Sigmoid colon (tissue), 7 donors: Measurements from ENCODE around the gene NTHL1. TPM values are rescaled to one million over a fixed set of nuclear protein-coding genes. Genes with fewer than 3 reads are reported as not detected.

Source experiments
- DNase-seq: peaks from one replicate; pipeline ENCODE4 v3.0.0-alpha.2; 2019
- H3K27ac ChIP-seq, 4 donors: fragments of 200-600 bp; sonication (generic); one replicate each; pipeline ENCODE4 v1.5.1; 2016 to 2019; ENCODE audit warnings: mild to moderate bottlenecking in 1 of 4
- H3K27me3 ChIP-seq, 3 donors: fragments of 200-600 bp; sonication (generic); one replicate each; pipeline ENCODE4 v1.5.1; 2019; ENCODE audit warnings: mild to moderate bottlenecking in 1 of 3
- H3K36me3 ChIP-seq, 4 donors: fragments of 200-600 bp; sonication (generic); one replicate each; pipeline ENCODE4 v1.5.1; 2016 to 2019
- H3K4me1 ChIP-seq, 4 donors: fragments of 200-600 bp; sonication (generic); one replicate each; pipeline ENCODE4 v1.5.1; 2017 to 2019
- H3K4me3 ChIP-seq, 4 donors: fragments of 200-600 bp; sonication (generic); one replicate each; pipeline ENCODE4 v1.5.1; 2017 to 2019; ENCODE audit warnings: mild to moderate bottlenecking in 2 of 4, moderate library complexity in 1 of 4
- H3K9me3 ChIP-seq, 4 donors: fragments of 200-600 bp in 3 of 4; sonication (generic) in 3 of 4; one replicate each; pipeline versions ENCODE4 v1.5.1 to v1.6.1; 2013 to 2019
- EP300 ChIP-seq, 4 donors: sonication (generic); formaldehyde crosslinking; IDR thresholded peaks; one replicate each; pipeline ENCODE4 v1.6.1; 2017; ENCODE audit warnings: antibody characterized with exemption in 4 of 4
- POLR2A ChIP-seq, 2 donors: fragments of 450-650 bp; IDR thresholded peaks; one replicate each; pipeline ENCODE4 v1.6.1; 2016; ENCODE audit warnings: antibody characterized with exemption in 2 of 2, mild to moderate bottlenecking in 2 of 2, moderate library complexity in 2 of 2
- POLR2AphosphoS5 ChIP-seq, 4 donors: sonication (generic); formaldehyde crosslinking; IDR thresholded peaks; one replicate each; pipeline ENCODE4 v1.6.1; 2017; ENCODE audit warnings: antibody characterized with exemption in 4 of 4
- WGBS, 2 donors: extraction: QIAGEN DNeasy Blood & Tissue Kit; methylation state at CpG; one replicate each; pipeline ENCODE4 v1.1.7; 2013; 5-methylcytosine and 5-hydroxymethylcytosine counted together
- intact Hi-C: fragments of 100-400 bp; cut with DNase I; formaldehyde crosslinking; loops from one replicate; pipeline ENCODE4 v1.15.1; 2023
- polyA plus RNA-seq, 3 donors: library from polyadenylated mRNA; stranded (reverse); fragments of 200-250 nt; gene quantifications; one replicate each; pipeline ENCODE4 v1.2.3, GENCODE V29; 2013
- total RNA-seq, 4 donors: library from RNA; depleted of rRNA; stranded (reverse); fragments of >200 nt; gene quantifications; one replicate each; pipeline ENCODE4 v1.1.0, GENCODE V29; 2016
- TF ChIP-seq, protein P1 (sequence below), 4 experiments: fragments of 450-650 bp in 3 of 4; fragments of 200-600 bp in 1 of 4; IDR thresholded peaks; one replicate each; pipeline ENCODE4 v1.5.1; 2016 to 2019; ENCODE audit warnings: antibody characterized with exemption in 4 of 4, mild to moderate bottlenecking in 3 of 4, moderate library complexity in 2 of 4
- donor health status: healthy with polysubstance abuse.
- donor health status: Bipolar disorder and iron deficiency.
- donor health status: healthy.

NTHL1 gene
- total and polyA plus RNA-seq, 7 donors = 18.4 to 44.5 (median 28.5) TPM

DNA sequence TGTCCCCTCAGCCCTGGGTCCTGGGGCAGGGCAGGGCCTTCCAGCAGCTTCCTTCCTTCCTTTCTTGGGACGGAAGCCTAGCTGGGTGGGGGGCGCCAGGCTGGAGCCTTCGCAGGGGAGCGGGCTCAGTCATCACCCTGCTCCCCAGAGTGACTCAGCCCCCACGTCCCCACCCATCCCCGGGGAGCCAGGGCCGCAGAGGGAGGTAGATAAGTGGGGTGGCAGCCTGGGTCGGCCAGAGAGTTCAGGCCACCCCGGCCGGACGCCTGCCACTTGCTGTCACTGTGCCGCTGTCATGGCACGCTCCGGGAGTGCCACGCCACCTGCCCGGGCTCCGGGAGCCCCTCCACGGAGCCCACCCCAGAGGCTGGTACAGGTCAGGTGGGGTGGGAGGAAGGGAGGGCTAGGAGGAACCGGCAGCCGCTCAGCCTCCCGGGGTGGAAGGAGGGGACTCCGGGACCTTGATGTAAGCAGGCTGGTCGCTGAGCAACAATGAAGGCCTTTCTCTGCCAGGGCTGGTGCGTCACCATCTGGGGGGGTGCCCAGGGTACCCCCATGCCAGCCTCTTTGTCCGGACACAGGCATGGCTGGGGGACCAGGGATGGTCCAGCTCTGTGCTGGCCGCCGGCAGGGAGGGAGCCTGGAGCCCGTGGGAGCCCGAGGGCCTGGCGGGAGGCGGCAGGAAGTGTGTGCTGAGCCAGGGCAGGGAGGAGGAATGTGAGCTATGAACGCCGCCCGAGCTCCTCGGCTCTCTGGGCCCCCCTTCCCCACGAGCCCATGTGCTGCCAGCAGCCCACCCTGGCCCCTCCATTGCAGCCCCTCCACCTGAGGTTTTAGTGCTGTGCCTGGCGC, 14.4 kb downstream of the NTHL1 start:
- Histone ChIP-seq H3K36me3 (peaks cover 0 to 12% (median 3%) of the 10 kb centered on the region in 4 donors), H3K27ac (peak overlapping the region; percentile 86 to 94 (median 92)), H3K27me3 (no peaks in the 10 kb centered on the region), H3K9me3 (no peaks in the 10 kb centered on the region), H3K4me3 (peak overlapping the region; percentile 8 to 36 (median 30)), H3K4me1 (peaks cover 0 to 64% (median 57%) of the 10 kb centered on the region in 4 donors)
- intact Hi-C loops = no loop called here
- peak; percentile 92 for DNase-seq
- TF ChIP-seq, protein P1, sequence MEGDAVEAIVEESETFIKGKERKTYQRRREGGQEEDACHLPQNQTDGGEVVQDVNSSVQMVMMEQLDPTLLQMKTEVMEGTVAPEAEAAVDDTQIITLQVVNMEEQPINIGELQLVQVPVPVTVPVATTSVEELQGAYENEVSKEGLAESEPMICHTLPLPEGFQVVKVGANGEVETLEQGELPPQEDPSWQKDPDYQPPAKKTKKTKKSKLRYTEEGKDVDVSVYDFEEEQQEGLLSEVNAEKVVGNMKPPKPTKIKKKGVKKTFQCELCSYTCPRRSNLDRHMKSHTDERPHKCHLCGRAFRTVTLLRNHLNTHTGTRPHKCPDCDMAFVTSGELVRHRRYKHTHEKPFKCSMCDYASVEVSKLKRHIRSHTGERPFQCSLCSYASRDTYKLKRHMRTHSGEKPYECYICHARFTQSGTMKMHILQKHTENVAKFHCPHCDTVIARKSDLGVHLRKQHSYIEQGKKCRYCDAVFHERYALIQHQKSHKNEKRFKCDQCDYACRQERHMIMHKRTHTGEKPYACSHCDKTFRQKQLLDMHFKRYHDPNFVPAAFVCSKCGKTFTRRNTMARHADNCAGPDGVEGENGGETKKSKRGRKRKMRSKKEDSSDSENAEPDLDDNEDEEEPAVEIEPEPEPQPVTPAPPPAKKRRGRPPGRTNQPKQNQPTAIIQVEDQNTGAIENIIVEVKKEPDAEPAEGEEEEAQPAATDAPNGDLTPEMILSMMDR (IDR thresholded peaks at IDR 0.05) = no peak
- peak; percentile 22 to 57 (median 54) for TF ChIP-seq POLR2AphosphoS5 (IDR thresholded peaks at IDR 0.05)
- no peak for TF ChIP-seq EP300 (IDR thresholded peaks at IDR 0.05)
- 36 to 64% methylated on average over 37 of the region's 37 CpGs for WGBS, 2 donors

- peak in 1 of 4 donors; percentile 31 for TF ChIP-seq POLR2AphosphoS5 (IDR thresholded peaks at IDR 0.05)
- TF ChIP-seq, protein P1 (IDR thresholded peaks at IDR 0.05) = no peak
- Histone ChIP-seq H3K36me3 (peaks cover 0 to 8% (median under 1%) of the 10 kb centered on the region in 4 donors), H3K27ac (peak overlapping the region; percentile 86 to 94 (median 92)), H3K9me3 (no peaks in the 10 kb centered on the region), H3K4me3 (peak overlapping the region in 3 of 4 donors; percentile 24 to 36 (median 35)), H3K4me1 (peaks cover 0 to 67% (median 58%) of the 10 kb centered on the region in 4 donors), H3K27me3 (no peaks in the 10 kb centered on the region)
- WGBS, 2 donors = 65 to 81% methylated on average over 15 of the region's 15 CpGs
- intact Hi-C loops = no loop called here
- no peak for DNase-seq
These were observed 15.2 kb downstream of the NTHL1 start for GRCh38 chr16:2032285-2033056.

- Histone ChIP-seq H3K4me3 (no peak overlapping the region), H3K27ac (peak overlapping the region; percentile 24 to 94 (median 60)), H3K27me3 (no peaks in the 10 kb centered on the region), H3K4me1 (peaks cover 0 to 63% (median 55%) of the 10 kb centered on the region in 4 donors), H3K36me3 (peaks cover 0 to 8% (median 0%) of the 10 kb centered on the region in 4 donors), H3K9me3 (no peaks in the 10 kb centered on the region)
- TF ChIP-seq POLR2A (IDR thresholded peaks at IDR 0.05) (no peak), POLR2AphosphoS5 (IDR thresholded peaks at IDR 0.05) (peak in 1 of 4 donors; percentile 14), EP300 (IDR thresholded peaks at IDR 0.05) (no peak)
- TF ChIP-seq, protein P1 (IDR thresholded peaks at IDR 0.05) = no peak
- intact Hi-C loops = no loop called here
- no peak for DNase-seq
- whole genome bisulfite sequencing, 2 donors = 82 to 84% methylated on average over 11 of the region's 11 CpGs
These were observed 16.5 kb downstream of the NTHL1 start for GRCh38 chr16:2031081-2031577.

- H3K27ac ChIP-seq = peak overlapping the region; percentile 12 to 94 (median 35)
- no peaks in the 10 kb centered on the region for H3K9me3 ChIP-seq
- TF ChIP-seq EP300 (IDR thresholded peaks at IDR 0.05) = no peak
- TF ChIP-seq POLR2AphosphoS5 (IDR thresholded peaks at IDR 0.05) = no peak
- no peak for TF ChIP-seq POLR2A (IDR thresholded peaks at IDR 0.05)
- TF ChIP-seq, protein P1 (IDR thresholded peaks at IDR 0.05) = no peak
- peaks cover 0 to 8% (median 0%) of the 10 kb centered on the region in 4 donors for H3K36me3 ChIP-seq
- peak overlapping the region in 1 of 4 donors; percentile 4 for H3K4me3 ChIP-seq
- no peaks in the 10 kb centered on the region for H3K27me3 ChIP-seq
- WGBS, 2 donors = 91% methylated on average over 11 of the region's 11 CpGs
- intact Hi-C loops = no loop called here
- peaks cover 0 to 58% (median 49%) of the 10 kb centered on the region in 4 donors for H3K4me1 ChIP-seq
- DNase-seq = no peak
These were observed 17.6 kb downstream of the NTHL1 start for GRCh38 chr16:2030036-2030435.
